HL-60 (cell line): ENCODE measurements around the gene MBTPS1.

Experiments used
- CTCF ChIP-seq: IDR thresholded peaks from one replicate; pipeline ENCODE4 v1.5.1; 2011; ENCODE audit warnings: low read length, control low read depth, inconsistent platforms; ENCODE audit not compliant: insufficient read depth
- POLR2AphosphoS5 ChIP-seq: IDR thresholded peaks from 2 replicates; pipeline ENCODE4 v1.6.1; 2012; ENCODE audit warnings: low read depth
- REST ChIP-seq: IDR thresholded peaks from 2 replicates; pipeline ENCODE4 v1.6.1; 2012; ENCODE audit warnings: low read depth; ENCODE audit not compliant: insufficient replicate concordance

DNA sequence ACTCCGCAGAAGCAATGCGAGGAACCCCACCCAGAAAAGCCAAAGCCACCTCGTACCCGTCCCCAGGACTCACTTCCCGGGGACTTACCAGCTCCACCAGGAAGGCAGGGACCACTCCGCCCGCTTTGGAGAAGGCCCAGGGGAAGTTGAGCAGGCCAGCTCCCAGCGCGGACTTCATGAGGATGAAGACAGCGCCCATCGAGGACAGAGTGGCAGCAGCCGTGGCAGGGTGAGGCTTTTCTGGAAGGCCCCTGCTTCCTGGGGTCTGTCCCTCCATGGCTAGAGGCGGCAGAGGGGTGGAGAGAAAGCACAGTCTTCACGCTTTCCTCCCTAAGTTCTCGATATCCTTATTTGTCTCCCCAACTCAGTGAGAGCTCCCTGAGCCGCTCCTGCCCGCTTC, 74.9 kb downstream of the MBTPS1 start:
- no peak for TF ChIP-seq REST
- TF ChIP-seq CTCF: no peak
- no peak for TF ChIP-seq POLR2AphosphoS5
